HG03280 (cell line): ENCODE results near the gene GPR37.

Experiments used
- ATAC-seq: cut with Tn5 transposase; IDR thresholded peaks from one replicate; pipeline ENCODE4 v1.9.1; 2021; ENCODE audit warnings: mild to moderate bottlenecking, moderate library complexity; ENCODE audit not compliant: unreplicated experiment

Gene GPR37

GRCh38 chr7:124724507-124725192 is 40.9 kb downstream of the GPR37 start:
- no peak for ATAC-seq

- no peak for ATAC-seq
Observed at GRCh38 chr7:124724079-124724478, 41.5 kb downstream of the GPR37 start.

- ATAC-seq, result no peak
Observed at GRCh38 chr7:124723012-124723411, 42.6 kb downstream of the GPR37 start.

DNA sequence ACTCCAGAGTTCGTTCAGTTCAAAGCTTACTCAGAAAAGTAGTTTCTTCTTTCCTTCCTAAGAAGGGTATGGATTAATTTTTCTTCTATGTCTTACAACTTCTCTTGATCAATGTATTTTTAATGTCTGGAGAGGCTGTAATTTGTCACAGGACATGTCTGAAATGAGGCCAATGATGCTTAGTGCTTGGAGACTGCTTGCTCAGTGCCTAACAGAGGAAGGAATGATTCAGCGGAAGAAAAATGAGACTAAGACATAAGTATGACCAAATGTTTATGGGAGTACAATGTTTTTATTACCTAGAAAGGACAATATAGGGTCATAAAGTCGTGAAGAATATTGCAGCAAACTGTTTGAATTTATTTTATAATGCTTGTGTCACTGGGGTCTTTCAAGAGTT is 43.3 kb downstream of the GPR37 start:
- no peak for ATAC-seq

DNA sequence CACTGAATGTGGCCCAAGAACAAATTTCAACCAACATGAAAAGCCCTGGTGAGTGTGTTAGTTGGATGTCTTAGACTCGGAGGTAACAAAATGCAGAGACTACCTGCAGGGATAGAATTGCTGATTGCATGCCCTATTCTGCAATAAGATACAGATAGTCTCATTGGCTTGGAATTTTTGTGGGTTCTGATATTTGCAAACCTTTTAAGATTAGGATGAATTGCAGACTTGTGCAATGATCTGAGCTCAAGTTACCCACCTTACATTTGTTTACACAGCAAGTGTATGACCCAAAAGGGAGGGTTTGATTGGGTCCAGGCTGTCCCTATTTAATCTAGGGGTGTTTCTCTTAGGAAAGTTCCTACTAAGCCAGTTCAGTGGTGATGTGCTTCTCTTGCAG is 45.4 kb downstream of the GPR37 start:
- no peak for ATAC-seq

DNA sequence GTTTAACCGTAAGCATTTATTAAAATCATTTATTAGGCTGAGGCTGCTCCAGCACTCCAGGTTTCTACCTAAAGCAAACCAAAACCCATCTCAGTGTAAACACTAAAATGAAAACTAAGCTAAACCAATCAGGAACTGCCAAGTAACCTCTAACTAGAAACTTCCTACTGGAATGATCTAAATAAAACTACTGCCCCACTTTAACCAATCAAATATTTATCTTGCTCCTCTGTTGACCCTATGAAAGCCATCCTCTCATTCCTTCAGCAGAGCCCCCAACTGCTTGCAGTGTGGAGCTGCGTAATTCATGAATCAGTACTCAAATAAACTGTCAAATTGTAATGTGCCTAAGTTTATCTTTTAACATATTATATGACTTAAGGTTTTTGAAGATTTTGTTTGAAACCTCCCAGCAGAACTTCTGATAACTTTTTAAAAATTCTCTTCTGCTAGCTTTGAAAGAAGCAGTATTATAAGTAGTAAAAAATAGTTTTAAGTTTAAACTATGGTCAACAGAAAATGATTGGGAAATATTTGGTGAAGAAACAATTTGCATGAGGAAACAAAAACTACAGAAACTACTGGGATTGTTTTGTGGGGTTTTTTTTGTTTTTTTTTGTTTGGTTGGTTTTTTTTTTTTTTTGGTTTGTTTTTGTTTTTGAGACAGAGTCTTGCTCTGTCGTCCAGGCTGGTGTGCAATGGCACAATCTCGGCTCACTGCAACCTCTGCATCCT is 47.4 kb downstream of the GPR37 start:
- ATAC-seq, result no peak

GRCh38 chr7:124716894-124717293 is 48.7 kb downstream of the GPR37 start:
- no peak for ATAC-seq

DNA sequence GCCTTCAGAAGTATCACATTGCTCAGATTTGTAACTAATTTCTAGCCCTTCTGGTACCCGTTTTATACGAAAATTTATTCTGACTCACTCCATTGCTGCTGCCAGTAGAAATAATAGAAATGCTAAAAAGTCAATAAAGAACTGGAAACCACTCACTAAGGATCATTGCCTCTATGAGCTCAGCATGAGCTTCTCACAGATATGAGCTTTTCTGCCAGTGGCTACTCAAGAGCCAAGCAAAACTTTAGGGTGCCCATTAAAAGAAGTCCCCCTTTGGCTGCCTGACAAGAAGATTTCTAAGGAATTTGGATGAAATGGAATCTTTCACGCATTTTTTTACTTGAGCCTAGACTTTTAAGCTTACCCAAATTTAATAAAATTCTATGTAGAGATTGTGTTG is 52.5 kb downstream of the GPR37 start:
- no peak for ATAC-seq

- no peak for ATAC-seq
Observed at GRCh38 chr7:124712017-124712416, 53.6 kb downstream of the GPR37 start.

DNA sequence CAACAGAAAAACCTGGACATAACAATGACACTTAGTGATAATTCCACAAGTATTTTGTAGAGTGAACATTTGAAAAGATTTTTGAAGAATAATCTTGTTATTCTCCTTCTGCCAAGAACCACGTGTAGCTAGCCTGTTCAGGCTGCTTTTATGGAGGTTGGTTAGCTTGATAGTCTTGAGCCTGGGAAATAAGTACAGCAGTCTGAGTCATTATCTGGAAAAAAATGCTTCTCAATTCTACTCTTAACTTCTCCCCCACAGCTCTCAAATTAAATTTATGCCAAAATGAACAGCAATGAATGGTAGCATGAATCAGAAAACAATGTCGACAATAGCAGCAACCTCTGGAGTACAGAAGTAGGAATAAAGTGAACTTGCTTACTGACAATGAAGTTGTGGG is 63.2 kb downstream of the GPR37 start:
- no peak for ATAC-seq

GRCh38 chr7:124701955-124702354 is 63.6 kb downstream of the GPR37 start:
- no peak for ATAC-seq

DNA sequence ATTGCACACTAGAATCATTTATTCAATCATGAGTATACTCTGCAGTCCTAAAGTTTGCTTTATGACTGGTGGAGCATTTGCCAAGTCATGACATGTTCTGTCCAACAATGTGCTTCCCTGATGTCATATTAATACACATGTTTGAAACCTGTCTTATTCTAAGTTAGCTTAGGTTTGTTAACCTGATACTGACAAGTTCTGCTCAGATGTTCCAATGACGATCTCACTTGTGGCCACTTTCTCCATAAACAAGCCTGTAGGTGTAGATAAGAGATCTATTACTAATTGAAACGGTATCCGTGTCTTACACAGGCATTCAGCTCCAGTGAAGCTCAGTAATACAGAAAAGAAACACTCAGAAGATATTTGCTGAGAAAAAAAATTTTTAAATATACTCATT is 64.9 kb downstream of the GPR37 start:
- ATAC-seq, result no peak

- ATAC-seq, result no peak
Observed at GRCh38 chr7:124698964-124699363, 66.6 kb downstream of the GPR37 start.

DNA sequence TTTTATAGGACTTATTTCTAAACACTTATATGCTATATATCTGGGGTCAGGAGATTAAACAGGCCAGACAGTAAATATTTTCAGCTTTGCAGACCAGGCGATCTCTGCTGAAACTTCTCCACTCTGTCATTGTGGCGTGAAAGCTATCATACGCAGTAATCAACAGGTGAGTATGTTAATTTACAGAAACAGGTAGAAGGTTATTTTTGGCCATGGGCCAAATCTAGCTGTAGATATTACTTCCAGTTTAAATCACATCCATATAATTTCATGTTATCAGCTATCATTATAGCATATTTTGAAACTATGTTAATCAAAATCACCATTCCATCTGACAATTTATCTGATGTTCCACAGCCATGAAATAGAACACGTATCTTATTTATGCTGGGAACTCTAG is 67.8 kb downstream of the GPR37 start:
- no peak for ATAC-seq
